Measurements from ENCODE around the gene FUT9. TPM values are rescaled to one million over a fixed set of nuclear protein-coding genes. Genes with fewer than 3 reads are reported as not detected.

Gene FUT9
- total RNA-seq, 1 experiment from 2014 or later = not detected

DNA sequence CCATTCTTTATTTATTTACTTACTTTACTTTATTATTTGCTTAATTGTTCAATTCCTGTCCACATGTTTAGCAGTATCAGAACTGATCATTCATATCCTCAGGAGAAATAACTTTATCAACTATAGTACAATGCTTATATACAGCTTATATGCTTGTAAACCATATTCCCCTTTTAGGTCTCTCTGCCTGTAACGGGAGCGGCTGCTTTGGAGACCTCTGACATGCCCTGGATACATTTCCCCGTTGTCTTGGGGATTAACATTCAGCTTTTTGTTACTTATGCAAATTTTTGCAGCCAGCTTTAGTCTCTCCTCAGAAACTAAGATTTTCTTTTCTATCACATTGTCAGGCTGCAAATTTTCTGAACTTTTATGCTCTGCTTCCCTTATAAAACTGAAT lies 17.6 kb upstream of the FUT9 start:
- Histone ChIP-seq H3K27me3 (ENCODE audit: control insufficient read depth, insufficient read depth, low read length) (no peaks in the 10 kb centered on the region), H3K27ac (ENCODE audit: low read length) (no peak overlapping the region), H3K36me3 (ENCODE audit: control insufficient read depth, insufficient read depth, low read length) (no peaks in the 10 kb centered on the region), H3K9me3 (ENCODE audit: control insufficient read depth, insufficient read depth, low read depth, low read length) (no peaks in the 10 kb centered on the region), H3K4me1 (ENCODE audit: control insufficient read depth, insufficient read depth, low read length) (no peaks in the 10 kb centered on the region), H3K4me3 (ENCODE audit: low read depth in 2 of 2, low read length in 2 of 2) (no peak overlapping the region)
- CTCF ChIA-PET = no interaction called here
- ATAC-seq (no peak), DNase-seq (ENCODE audit: low read depth, low spot score) (no peak)
- POLR2A ChIA-PET = no interaction called here
- intact Hi-C loops (cut with micrococcal nuclease; ENCODE audit: unreplicated experiment) (no loop called here), in situ Hi-C loops (cut with HindIII; ENCODE audit: low pct_unique_long_range_greater_than_20kb, low sequenced_read_pairs) (no loop called here)
- TF ChIP-seq, protein P1, sequence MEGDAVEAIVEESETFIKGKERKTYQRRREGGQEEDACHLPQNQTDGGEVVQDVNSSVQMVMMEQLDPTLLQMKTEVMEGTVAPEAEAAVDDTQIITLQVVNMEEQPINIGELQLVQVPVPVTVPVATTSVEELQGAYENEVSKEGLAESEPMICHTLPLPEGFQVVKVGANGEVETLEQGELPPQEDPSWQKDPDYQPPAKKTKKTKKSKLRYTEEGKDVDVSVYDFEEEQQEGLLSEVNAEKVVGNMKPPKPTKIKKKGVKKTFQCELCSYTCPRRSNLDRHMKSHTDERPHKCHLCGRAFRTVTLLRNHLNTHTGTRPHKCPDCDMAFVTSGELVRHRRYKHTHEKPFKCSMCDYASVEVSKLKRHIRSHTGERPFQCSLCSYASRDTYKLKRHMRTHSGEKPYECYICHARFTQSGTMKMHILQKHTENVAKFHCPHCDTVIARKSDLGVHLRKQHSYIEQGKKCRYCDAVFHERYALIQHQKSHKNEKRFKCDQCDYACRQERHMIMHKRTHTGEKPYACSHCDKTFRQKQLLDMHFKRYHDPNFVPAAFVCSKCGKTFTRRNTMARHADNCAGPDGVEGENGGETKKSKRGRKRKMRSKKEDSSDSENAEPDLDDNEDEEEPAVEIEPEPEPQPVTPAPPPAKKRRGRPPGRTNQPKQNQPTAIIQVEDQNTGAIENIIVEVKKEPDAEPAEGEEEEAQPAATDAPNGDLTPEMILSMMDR (IDR thresholded peaks at IDR 0.05) = no peak
- TF ChIP-seq, protein P2, sequence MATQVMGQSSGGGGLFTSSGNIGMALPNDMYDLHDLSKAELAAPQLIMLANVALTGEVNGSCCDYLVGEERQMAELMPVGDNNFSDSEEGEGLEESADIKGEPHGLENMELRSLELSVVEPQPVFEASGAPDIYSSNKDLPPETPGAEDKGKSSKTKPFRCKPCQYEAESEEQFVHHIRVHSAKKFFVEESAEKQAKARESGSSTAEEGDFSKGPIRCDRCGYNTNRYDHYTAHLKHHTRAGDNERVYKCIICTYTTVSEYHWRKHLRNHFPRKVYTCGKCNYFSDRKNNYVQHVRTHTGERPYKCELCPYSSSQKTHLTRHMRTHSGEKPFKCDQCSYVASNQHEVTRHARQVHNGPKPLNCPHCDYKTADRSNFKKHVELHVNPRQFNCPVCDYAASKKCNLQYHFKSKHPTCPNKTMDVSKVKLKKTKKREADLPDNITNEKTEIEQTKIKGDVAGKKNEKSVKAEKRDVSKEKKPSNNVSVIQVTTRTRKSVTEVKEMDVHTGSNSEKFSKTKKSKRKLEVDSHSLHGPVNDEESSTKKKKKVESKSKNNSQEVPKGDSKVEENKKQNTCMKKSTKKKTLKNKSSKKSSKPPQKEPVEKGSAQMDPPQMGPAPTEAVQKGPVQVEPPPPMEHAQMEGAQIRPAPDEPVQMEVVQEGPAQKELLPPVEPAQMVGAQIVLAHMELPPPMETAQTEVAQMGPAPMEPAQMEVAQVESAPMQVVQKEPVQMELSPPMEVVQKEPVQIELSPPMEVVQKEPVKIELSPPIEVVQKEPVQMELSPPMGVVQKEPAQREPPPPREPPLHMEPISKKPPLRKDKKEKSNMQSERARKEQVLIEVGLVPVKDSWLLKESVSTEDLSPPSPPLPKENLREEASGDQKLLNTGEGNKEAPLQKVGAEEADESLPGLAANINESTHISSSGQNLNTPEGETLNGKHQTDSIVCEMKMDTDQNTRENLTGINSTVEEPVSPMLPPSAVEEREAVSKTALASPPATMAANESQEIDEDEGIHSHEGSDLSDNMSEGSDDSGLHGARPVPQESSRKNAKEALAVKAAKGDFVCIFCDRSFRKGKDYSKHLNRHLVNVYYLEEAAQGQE (IDR thresholded peaks at IDR 0.05; ENCODE audit: insufficient read depth in 1 of 2, low read depth in 2 of 2, low read length in 1 of 2) = no peak
- TF ChIP-seq TCF7L2 (IDR thresholded peaks at IDR 0.05; ENCODE audit: low read depth, low read length) (no peak), POLR2AphosphoS5 (IDR thresholded peaks at IDR 0.05; ENCODE audit: low read depth, low read length) (no peak), SIN3A (IDR thresholded peaks at IDR 0.05; ENCODE audit: borderline replicate concordance, insufficient read depth, low read depth, low read length) (no peak)
- no TSS peak for BruUV-seq (replicated peaks)

DNA sequence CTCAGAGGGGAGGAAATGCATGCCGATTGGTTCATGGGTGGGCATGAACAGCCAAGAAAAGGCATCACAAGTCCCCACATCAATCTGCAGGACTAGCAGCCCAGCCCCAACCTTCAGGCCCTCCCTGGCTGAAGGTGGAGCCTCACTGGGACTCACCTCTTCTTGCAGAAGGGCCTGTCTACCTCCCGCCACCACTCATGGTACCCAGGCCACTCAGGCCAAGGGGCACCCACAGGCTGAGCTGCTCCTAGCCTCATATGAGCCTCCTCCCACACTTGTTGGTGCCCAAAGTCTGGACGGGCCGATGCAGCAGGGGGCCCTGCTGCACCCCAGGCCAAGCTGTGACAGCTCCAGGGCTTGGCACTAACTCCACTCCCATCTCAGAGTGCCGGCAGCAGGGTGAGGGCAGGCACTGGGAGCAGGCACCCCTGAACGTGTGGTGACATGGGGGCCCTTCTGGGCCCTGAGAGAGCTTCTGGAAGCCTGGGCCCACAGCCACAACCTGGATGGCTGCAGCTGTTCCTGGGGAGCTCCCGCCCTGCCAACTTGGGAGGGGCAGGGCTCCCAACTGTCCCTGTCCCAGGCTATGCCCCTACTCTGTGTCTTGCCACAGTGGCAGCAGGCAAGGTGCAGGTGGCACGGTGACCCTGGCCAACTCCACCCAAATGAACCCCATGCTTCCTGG lies 13.7 kb upstream of the FUT9 start:
- in situ Hi-C loops (cut with HindIII; ENCODE audit: low pct_unique_long_range_greater_than_20kb, low sequenced_read_pairs) = no loop called here
- DNase-seq (ENCODE audit: low read depth, low spot score) (no peak), ATAC-seq (no peak)
- intact Hi-C loops (cut with micrococcal nuclease; ENCODE audit: unreplicated experiment) = no loop called here
- POLR2A ChIA-PET = no interaction called here
- Histone ChIP-seq H3K36me3 (ENCODE audit: control insufficient read depth, insufficient read depth, low read length) (no peaks in the 10 kb centered on the region), H3K9me3 (ENCODE audit: control insufficient read depth, insufficient read depth, low read depth, low read length) (no peaks in the 10 kb centered on the region), H3K4me3 (ENCODE audit: low read depth in 2 of 2, low read length in 2 of 2) (no peak overlapping the region), H3K4me1 (ENCODE audit: control insufficient read depth, insufficient read depth, low read length) (no peaks in the 10 kb centered on the region), H3K27ac (ENCODE audit: low read length) (no peak overlapping the region), H3K27me3 (ENCODE audit: control insufficient read depth, insufficient read depth, low read length) (no peaks in the 10 kb centered on the region)
- no TSS peak for BruUV-seq (replicated peaks)
- TF ChIP-seq, protein P2 (IDR thresholded peaks at IDR 0.05; ENCODE audit: insufficient read depth in 1 of 2, low read depth in 2 of 2, low read length in 1 of 2) = no peak
- TF ChIP-seq POLR2AphosphoS5 (IDR thresholded peaks at IDR 0.05; ENCODE audit: low read depth, low read length) = no peak
- no peak for TF ChIP-seq SIN3A (IDR thresholded peaks at IDR 0.05; ENCODE audit: borderline replicate concordance, insufficient read depth, low read depth, low read length)
- TF ChIP-seq TCF7L2 (IDR thresholded peaks at IDR 0.05; ENCODE audit: low read depth, low read length) = no peak
- TF ChIP-seq, protein P1 (IDR thresholded peaks at IDR 0.05) = no peak
- CTCF ChIA-PET = no interaction called here

Data from Panc1 (cell line).